H1 (cell line): ENCODE results near the gene TMEM255B. TPM values are rescaled to one million over a fixed set of nuclear protein-coding genes. Genes with fewer than 3 reads are reported as not detected.

Experiments
- BACH1 ChIP-seq: IDR thresholded peaks from 2 replicates; pipeline ENCODE4 v1.6.1; 2012; ENCODE audit warnings: low read length, improper control_type of control experiment
- EZH2 ChIP-seq: fragments of 200-600 bp; sonication (generic); IDR thresholded peaks from 2 replicates; pipeline ENCODE4 v1.7.1; 2012; ENCODE audit warnings: low read depth, mild to moderate bottlenecking, moderate library complexity, low read length, inconsistent platforms; ENCODE audit not compliant: severe bottlenecking
- HDAC6 ChIP-seq: IDR thresholded peaks from one replicate; pipeline ENCODE4 v1.7.1; 2012; ENCODE audit warnings: low read depth, mild to moderate bottlenecking, inconsistent platforms, low read length, moderate library complexity
- SP4 ChIP-seq: IDR thresholded peaks from 2 replicates; pipeline ENCODE4 v1.6.1; 2012; ENCODE audit warnings: low read length, inconsistent platforms
- SUZ12 ChIP-seq: fragments of 200-600 bp; sonication (generic); IDR thresholded peaks from 2 replicates; pipeline ENCODE4 v1.6.1; 2012; ENCODE audit warnings: mild to moderate bottlenecking, inconsistent platforms, low read length, moderate library complexity, mixed read lengths
- ZNF274 ChIP-seq: IDR thresholded peaks from 2 replicates; pipeline ENCODE4 v1.7.0; 2012; ENCODE audit warnings: low read length, borderline replicate concordance; ENCODE audit errors: extremely low read depth
- polyA plus RNA-seq, 7 experiments: library from polyadenylated mRNA; depleted of rRNA in 3 of 7; stranded (reverse) in 5 of 7; unstranded in 2 of 7; fragments of >200 nt in 5 of 7; fragments of 200-250 nt in 2 of 7; gene quantifications; 1 replicate in 5 of 7; 2 replicates in 1 of 7; 4 replicates in 1 of 7; pipeline versions ENCODE4 v1.2.1 to v1.2.3, GENCODE V29; 2011 to 2013; ENCODE audit warnings: missing spikeins in 2 of 7, mixed read lengths in 2 of 7
- total RNA-seq: library from RNA; stranded (reverse); fragmentation: NEBNext Ultra II Directional; extraction: Animal tissue kit (Norgen Biotek cat#: 25700); gene quantifications from 2 replicates; pipeline ENCODE4 v1.2.1, GENCODE V29; 2021
- TF ChIP-seq, protein P1 (sequence below): IDR thresholded peaks from 2 replicates; pipeline ENCODE4 v1.6.1; 2012; ENCODE audit warnings: inconsistent platforms

Gene TMEM255B
- total and polyA plus RNA-seq, 2 of the 8 experiments (the other 6 are each of a cell fraction or from before 2014, with no cell fraction given), result 3.4 to 4.4 TPM

- TF ChIP-seq SUZ12 (no peak), SP4 (no peak), HDAC6 (no peak), EZH2 (no peak), ZNF274 (no peak), BACH1 (no peak)
- TF ChIP-seq, protein P1, sequence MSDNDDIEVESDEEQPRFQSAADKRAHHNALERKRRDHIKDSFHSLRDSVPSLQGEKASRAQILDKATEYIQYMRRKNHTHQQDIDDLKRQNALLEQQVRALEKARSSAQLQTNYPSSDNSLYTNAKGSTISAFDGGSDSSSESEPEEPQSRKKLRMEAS, result no peak
Measured at GRCh38 chr13:113781571-113781970, 22.5 kb downstream of the TMEM255B start (continued).
